Endothelial cell of umbilical vein (primary cell): ENCODE measurements around the gene LRRTM4. TPM values are rescaled to one million over a fixed set of nuclear protein-coding genes. Genes with fewer than 3 reads are reported as not detected.

Source experiments
- BruUV-seq: library from RNA; stranded (reverse); fragments of 400-500 nt; replicated peaks from 2 replicates; lab custom pipeline; 2021; lab: Mats Ljungman, UMichigan
- CTCF ChIA-PET: fragments of 300-600, 350-600 bp; sonication (Branson Sonifier 250); formaldehyde crosslinking; loops from one replicate; lab custom pipeline; 2021; ENCODE audit warnings: antibody characterized with exemption, inconsistent platforms; lab: Charles Lee
- POLR2A ChIA-PET: fragments of 300-600, 350-600 bp; sonication (Branson Sonifier 250); formaldehyde crosslinking; loops from one replicate; lab custom pipeline; 2021; ENCODE audit warnings: antibody characterized with exemption, inconsistent platforms; lab: Charles Lee
- DNase-seq: peaks from one replicate; pipeline ENCODE4 v3.0.0-alpha.2; 2011; ENCODE audit warnings: low read depth, low spot score
- FAIRE-seq: peaks from 2 replicates; lab custom pipeline; 2011; peaks lifted over from hg19 to GRCh38; lab: Jason Lieb, UNC
- H2AFZ ChIP-seq: 2 replicates; pipeline ENCODE4 v1.6.0; 2012; ENCODE audit warnings: low read depth, low read length, control low read depth, inconsistent platforms
- H3K27ac ChIP-seq: 2 replicates; pipeline ENCODE4 v1.5.1; 2011; ENCODE audit warnings: low read depth, mild to moderate bottlenecking, control low read depth, low read length, moderate library complexity; ENCODE audit not compliant: insufficient read depth
- H3K27me3 ChIP-seq, 2 experiments: 2 replicates each; pipeline versions ENCODE4 v1.6.0 to v1.6.1; 2011; ENCODE audit warnings: low read length in 2 of 2, mixed read lengths in 1 of 2; ENCODE audit not compliant: control insufficient read depth in 2 of 2, insufficient read depth in 2 of 2
- H3K36me3 ChIP-seq, 2 experiments: 2 replicates in 1 of 2; 3 replicates in 1 of 2; pipeline ENCODE4 v1.5.1; 2011; ENCODE audit warnings: low read length in 2 of 2, mild to moderate bottlenecking in 1 of 2, moderate library complexity in 1 of 2; ENCODE audit not compliant: control insufficient read depth in 2 of 2, insufficient read depth in 2 of 2; ENCODE audit errors: extremely low read depth in 1 of 2
- H3K4me1 ChIP-seq: 3 replicates; pipeline ENCODE4 v1.5.1; 2011; ENCODE audit warnings: mild to moderate bottlenecking, low read length; ENCODE audit not compliant: control insufficient read depth, insufficient read depth; ENCODE audit errors: extremely low read depth
- H3K4me2 ChIP-seq: 2 replicates; pipeline ENCODE4 v1.6.1; 2011; ENCODE audit warnings: low read length, control low read depth, mixed read lengths; ENCODE audit not compliant: insufficient read depth
- H3K4me3 ChIP-seq, 3 experiments: fragments of 200-600 bp in 1 of 3; sonication (generic), shearing (Covaris generic) in 1 of 3; replicated peaks in 1 of 3; 2 replicates each; pipeline ENCODE4 v1.5.1; 2011 to 2016; ENCODE audit warnings: control low read depth in 3 of 3, low read length in 3 of 3, mild to moderate bottlenecking in 2 of 3, inconsistent platforms in 1 of 3, low read depth in 1 of 3, moderate library complexity in 1 of 3; ENCODE audit not compliant: insufficient read depth in 1 of 3
- H3K79me2 ChIP-seq: 2 replicates; pipeline ENCODE4 v1.6.0; 2012; ENCODE audit warnings: low read length, inconsistent platforms; ENCODE audit not compliant: control insufficient read depth, insufficient read depth
- H3K9ac ChIP-seq: replicated peaks from 2 replicates; pipeline ENCODE3; 2011; ENCODE audit warnings: low read length, control low read depth; ENCODE audit not compliant: insufficient read depth; ENCODE audit errors: extremely low read depth
- H3K9me1 ChIP-seq: replicated peaks from 3 replicates; pipeline ENCODE4 v1.6.0; 2011; ENCODE audit warnings: mild to moderate bottlenecking, low read length; ENCODE audit not compliant: control insufficient read depth, insufficient read depth; ENCODE audit errors: extremely low read depth
- H3K9me3 ChIP-seq: replicated peaks from 2 replicates; pipeline ENCODE4 v1.5.1; 2012; ENCODE audit warnings: low read length, inconsistent platforms; ENCODE audit not compliant: control insufficient read depth, insufficient read depth
- H4K20me1 ChIP-seq: replicated peaks from 2 replicates; pipeline ENCODE3; 2011; ENCODE audit warnings: mild to moderate bottlenecking, low read length; ENCODE audit not compliant: control insufficient read depth, insufficient read depth; ENCODE audit errors: extremely low read depth
- CTCF ChIP-seq, 2 donors: IDR thresholded peaks; 1 replicate in 1 of 2; 2 replicates in 1 of 2; pipeline ENCODE4 v1.5.1; 2011; ENCODE audit warnings: low read length in 2 of 2, mild to moderate bottlenecking in 2 of 2, moderate library complexity in 2 of 2, control low read depth in 1 of 2, inconsistent platforms in 1 of 2, low read depth in 1 of 2; ENCODE audit not compliant: insufficient read depth in 1 of 2; ENCODE audit errors: extremely low read depth in 1 of 2
- EZH2 ChIP-seq: IDR thresholded peaks from 2 replicates; pipeline ENCODE4 v1.6.1; 2012; ENCODE audit warnings: borderline replicate concordance, low read depth, mild to moderate bottlenecking, moderate library complexity, low read length, inconsistent platforms; ENCODE audit not compliant: severe bottlenecking
- FOS ChIP-seq: IDR thresholded peaks from 2 replicates; pipeline ENCODE4 v1.6.1; 2011; ENCODE audit warnings: mild to moderate bottlenecking, low read length, moderate library complexity, borderline replicate concordance; ENCODE audit not compliant: insufficient read depth
- GATA2 ChIP-seq: IDR thresholded peaks from 2 replicates; pipeline ENCODE4 v1.7.0; 2011; ENCODE audit warnings: low read depth, mild to moderate bottlenecking, moderate library complexity, mixed read lengths, low read length; ENCODE audit not compliant: insufficient read length, insufficient read depth
- JUN ChIP-seq: IDR thresholded peaks from 2 replicates; pipeline ENCODE4 v1.6.1; 2011; ENCODE audit warnings: borderline replicate concordance, low read depth; ENCODE audit not compliant: insufficient read length, insufficient read depth
- MAX ChIP-seq: IDR thresholded peaks from 2 replicates; pipeline ENCODE4 v1.6.1; 2011; ENCODE audit not compliant: insufficient read depth, insufficient read length
- MYC ChIP-seq: IDR thresholded peaks from one replicate; pipeline ENCODE4 v1.6.1; 2011; ENCODE audit warnings: mild to moderate bottlenecking, low read depth, low read length
- POLR2A ChIP-seq: IDR thresholded peaks from 2 replicates; pipeline ENCODE4 v1.6.1; 2012; ENCODE audit warnings: low read depth, mild to moderate bottlenecking, control low read depth, low read length
- POLR2AphosphoS5 ChIP-seq: IDR thresholded peaks from 2 replicates; pipeline ENCODE4 v1.6.1; 2012; ENCODE audit warnings: low read depth, mild to moderate bottlenecking, control low read depth, low read length, moderate library complexity; ENCODE audit not compliant: insufficient read depth
- dilution Hi-C: fragments of 300-500 bp; cut with MboI; formaldehyde crosslinking; loops from one replicate; pipeline ENCODE4 v1.15.0; 2019; ENCODE audit warnings: low sequenced_read_pairs; ENCODE audit not compliant: extremely low pct_ligation_motif_present
- intact Hi-C: fragments of 100-400 bp; cut with micrococcal nuclease; formaldehyde crosslinking; loops from one replicate; pipeline ENCODE4 v1.10.0; 2022
- polyA plus RNA-seq, 4 experiments: library from polyadenylated mRNA; depleted of rRNA in 3 of 4; stranded (reverse) in 3 of 4; unstranded in 1 of 4; fragments of >200 nt; gene quantifications; 2 replicates each; pipeline versions ENCODE4 v1.2.1 to v1.2.3, GENCODE V29; 2011 to 2012; ENCODE audit warnings: missing spikeins in 1 of 4
- total RNA-seq: library from RNA; stranded (reverse); gene quantifications from 2 replicates; pipeline ENCODE4 v1.2.3, GENCODE V29; 2021

The LRRTM4 gene
- total and polyA plus RNA-seq, 2 donors (not counting 3 experiments of a cell fraction or from before 2014, with no cell fraction given), result not detected

DNA sequence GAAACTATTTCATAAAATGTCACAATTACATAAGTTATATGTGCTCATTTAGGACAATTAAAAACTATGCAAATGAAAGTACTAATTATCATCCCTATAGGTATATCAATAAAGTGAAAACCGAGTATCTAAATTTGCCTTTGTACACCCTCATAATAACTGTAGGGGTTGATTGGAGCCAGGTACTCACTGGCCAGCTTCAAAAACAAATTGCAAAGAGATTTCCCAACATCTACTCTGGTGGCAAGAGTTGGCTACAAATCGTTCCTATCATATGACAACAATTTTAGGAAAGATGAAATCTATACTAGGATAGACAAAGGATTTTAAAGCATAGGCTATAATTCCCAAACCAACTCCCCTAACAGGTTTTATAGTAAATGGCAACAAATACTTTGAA is 556.4 kb downstream of the LRRTM4 start:
- Histone ChIP-seq H3K36me3 (no peaks in the 10 kb centered on the region), H2AFZ (no peak overlapping the region), H3K9me1 (no peaks in the 10 kb centered on the region), H3K4me3 (no peak overlapping the region), H3K9ac (no peak overlapping the region), H4K20me1 (no peaks in the 10 kb centered on the region), H3K9me3 (no peaks in the 10 kb centered on the region), H3K27me3 (no peaks in the 10 kb centered on the region), H3K27ac (no peak overlapping the region), H3K79me2 (no peaks in the 10 kb centered on the region), H3K4me1 (no peaks in the 10 kb centered on the region), H3K4me2 (no peak overlapping the region)
- intact Hi-C loops, result no loop called here
- CTCF ChIA-PET, result no interaction called here
- TF ChIP-seq FOS (no peak), POLR2AphosphoS5 (no peak), POLR2A (no peak), MYC (no peak), EZH2 (no peak), MAX (no peak), CTCF (IDR thresholded peaks at IDR 0.05; ENCODE audit: extremely low read depth in 1 of 2, insufficient read depth in 1 of 2, low read depth in 1 of 2, low read length in 2 of 2) (no peak), JUN (no peak), GATA2 (no peak)
- DNase-seq (no peak), FAIRE-seq (no peak)
- POLR2A ChIA-PET, result no interaction called here
- no TSS peak for BruUV-seq
- dilution Hi-C loops, result no loop called here
